ENCODE measurements around the gene HDDC2. TPM values are rescaled to one million over a fixed set of nuclear protein-coding genes. Genes with fewer than 3 reads are reported as not detected.
A peak's percentile ranks its signal among the peaks of the same experiment; 100 is the strongest.

The HDDC2 gene
- total RNA-seq, 1 experiment from 2014 or later = 96.8 TPM

DNA sequence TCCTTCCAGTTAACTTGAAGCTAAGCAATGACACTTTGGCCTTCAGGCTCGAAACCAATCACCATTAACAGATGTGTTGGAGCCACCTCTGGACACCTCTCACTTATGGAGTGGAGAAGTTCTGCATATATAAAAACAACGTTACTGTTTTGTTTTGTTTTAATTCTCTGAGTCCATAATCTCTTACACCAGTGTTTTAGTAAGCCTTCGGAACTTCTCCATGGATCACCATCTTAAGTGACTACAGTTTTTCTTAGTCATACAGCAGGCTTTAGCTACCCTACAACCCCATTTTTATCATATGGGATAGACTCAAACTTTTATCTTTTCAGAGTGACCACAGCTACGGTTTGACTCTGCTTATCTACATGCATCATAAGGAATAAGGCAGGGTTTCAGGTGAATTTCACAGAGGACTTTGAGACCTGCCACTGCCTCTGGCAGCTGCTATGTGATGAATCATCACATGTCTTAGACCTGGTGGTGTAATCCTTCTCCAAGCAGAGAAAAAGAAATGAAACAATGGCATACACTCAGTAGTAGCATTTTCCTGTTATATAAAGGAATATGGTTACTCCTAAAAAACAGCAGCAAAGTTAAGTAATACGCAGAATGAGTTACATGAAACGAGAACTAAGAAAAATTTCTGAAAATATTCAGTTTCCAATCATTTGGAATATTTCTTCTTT, 5.5 kb upstream of the HDDC2 start:
- no peaks in the 10 kb centered on the region for H3F3A ChIP-seq (ENCODE audit: low read length, unreplicated experiment)
- H3K9ac ChIP-seq (ENCODE audit: low read length) = no peak overlapping the region
- no peak overlapping the region for H3K27ac ChIP-seq (ENCODE audit: low read length)
- H3K4me1 ChIP-seq (ENCODE audit: insufficient read depth, low read length) = no peaks in the 10 kb centered on the region
- H4K20me1 ChIP-seq (ENCODE audit: low read length) = no peaks in the 10 kb centered on the region
- intact Hi-C loops (cut with micrococcal nuclease) = no loop called here
- no TSS peak for BruUV-seq (replicated peaks)
- ATAC-seq (0 out of 2 replicates have a peak, but pooled peaks have one; percentile 31), DNase-seq (peak; percentile 41)
- no peak overlapping the region for H3K4me2 ChIP-seq (ENCODE audit: low read length)
- no peaks in the 10 kb centered on the region for H3K9me2 ChIP-seq (replicated peaks; ENCODE audit: low read length)
- H3K27me3 ChIP-seq (ENCODE audit: low read length) = no peaks in the 10 kb centered on the region
- POLR2A ChIA-PET (ENCODE audit: unreplicated experiment) = no interaction called here
- no peaks in the 10 kb centered on the region for H3K9me3 ChIP-seq (ENCODE audit: low read length)
- no peaks in the 10 kb centered on the region for H3K79me2 ChIP-seq (ENCODE audit: low read length)
- TF ChIP-seq EZH2 (IDR thresholded peaks at IDR 0.05; ENCODE audit: low read length, unreplicated experiment) (no peak), EZH2phosphoT487 (IDR thresholded peaks at IDR 0.05; ENCODE audit: borderline replicate concordance, low read length) (no peak), CTCF (conservative IDR thresholded peaks at IDR 0.05; ENCODE audit: low read depth, low read length) (no peak)
- H2AFZ ChIP-seq (ENCODE audit: low read length) = no peak overlapping the region
- H3K4me3 ChIP-seq (ENCODE audit: low read length) = no peak overlapping the region
- CTCF ChIA-PET = no interaction called here
- no peaks in the 10 kb centered on the region for H3K36me3 ChIP-seq (ENCODE audit: low read depth, low read length)

DNA sequence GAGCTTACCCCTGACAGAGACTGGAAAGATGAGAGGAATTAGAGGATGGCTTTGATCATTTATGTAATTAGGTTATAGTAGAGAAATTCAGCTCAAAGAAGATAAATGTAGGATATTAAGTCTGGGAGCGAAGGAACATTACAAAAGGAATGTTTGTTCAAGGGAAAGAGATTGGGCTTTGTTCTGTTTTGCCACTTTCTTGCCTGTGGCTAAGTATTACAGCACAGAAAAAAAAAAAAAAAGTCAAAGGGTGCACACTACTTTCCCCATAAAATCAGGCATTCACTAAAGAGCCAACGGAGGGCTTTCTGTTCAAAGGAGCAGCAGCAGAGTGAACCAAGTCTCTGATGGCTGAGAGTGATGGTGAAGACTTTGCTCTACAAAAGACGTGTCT, 5.0 kb upstream of the HDDC2 start:
- no peaks in the 10 kb centered on the region for H3K9me3 ChIP-seq (ENCODE audit: low read length)
- H4K20me1 ChIP-seq (ENCODE audit: low read length) = no peaks in the 10 kb centered on the region
- H3K27me3 ChIP-seq (ENCODE audit: low read length) = no peaks in the 10 kb centered on the region
- CTCF ChIA-PET = no interaction called here
- no peak overlapping the region for H3K4me2 ChIP-seq (ENCODE audit: low read length)
- no peak overlapping the region for H2AFZ ChIP-seq (ENCODE audit: low read length)
- ATAC-seq (no peak), DNase-seq (no peak)
- H3K9me2 ChIP-seq (replicated peaks; ENCODE audit: low read length) = no peaks in the 10 kb centered on the region
- POLR2A ChIA-PET (ENCODE audit: unreplicated experiment) = no interaction called here
- H3K4me1 ChIP-seq (ENCODE audit: insufficient read depth, low read length) = no peaks in the 10 kb centered on the region
- H3K9ac ChIP-seq (ENCODE audit: low read length) = no peak overlapping the region
- H3F3A ChIP-seq (ENCODE audit: low read length, unreplicated experiment) = no peaks in the 10 kb centered on the region
- intact Hi-C loops (cut with micrococcal nuclease) = no loop called here
- no peak overlapping the region for H3K4me3 ChIP-seq (ENCODE audit: low read length)
- H3K27ac ChIP-seq (ENCODE audit: low read length) = no peak overlapping the region
- no peaks in the 10 kb centered on the region for H3K79me2 ChIP-seq (ENCODE audit: low read length)
- no TSS peak for BruUV-seq (replicated peaks)
- no peaks in the 10 kb centered on the region for H3K36me3 ChIP-seq (ENCODE audit: low read depth, low read length)
- no peak for TF ChIP-seq CTCF (conservative IDR thresholded peaks at IDR 0.05; ENCODE audit: low read depth, low read length)
- TF ChIP-seq EZH2 (IDR thresholded peaks at IDR 0.05; ENCODE audit: low read length, unreplicated experiment) = no peak
- TF ChIP-seq EZH2phosphoT487 (IDR thresholded peaks at IDR 0.05; ENCODE audit: borderline replicate concordance, low read length) = no peak

DNA sequence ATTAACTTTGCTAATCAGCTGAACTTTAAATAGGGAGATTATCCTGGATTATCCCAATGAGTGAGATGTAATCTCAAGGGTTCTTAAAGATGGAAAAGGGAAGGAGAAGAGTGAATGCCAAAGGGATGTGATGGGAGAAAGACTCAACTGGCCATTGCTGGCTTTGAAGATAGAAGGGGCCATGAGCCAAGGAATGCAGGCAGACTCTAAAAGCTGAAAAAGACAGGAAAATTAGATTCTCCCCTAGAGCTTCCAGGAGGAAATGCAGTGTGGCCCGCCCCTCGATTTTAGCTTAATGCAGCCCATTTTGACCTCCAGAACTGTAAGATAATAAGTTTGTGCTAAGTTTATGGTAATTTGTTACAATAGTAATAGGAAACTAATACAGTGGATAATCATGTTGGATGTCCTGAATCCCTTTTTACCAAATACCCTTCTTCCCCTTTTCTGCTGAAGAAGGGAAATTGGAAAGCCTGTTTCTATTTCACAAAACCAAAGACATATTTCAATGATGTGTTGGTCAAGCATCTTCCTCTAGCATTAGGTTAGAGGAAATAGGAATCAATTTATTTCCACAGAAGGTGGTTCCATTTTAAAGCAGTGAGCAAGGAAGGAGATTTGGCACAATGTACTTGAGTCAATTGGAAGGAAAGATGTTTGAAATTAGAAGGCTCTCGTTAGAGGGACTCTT, 3.3 kb upstream of the HDDC2 start:
- Histone ChIP-seq H3K36me3 (ENCODE audit: low read depth, low read length) (no peaks in the 10 kb centered on the region), H3K4me1 (ENCODE audit: insufficient read depth, low read length) (peaks cover 3% of the 10 kb centered on the region), H3K27ac (ENCODE audit: low read length) (no peak overlapping the region), H2AFZ (ENCODE audit: low read length) (no peak overlapping the region), H3K79me2 (ENCODE audit: low read length) (peaks cover 11% of the 10 kb centered on the region), H3K4me3 (ENCODE audit: low read length) (no peak overlapping the region), H3K4me2 (ENCODE audit: low read length) (no peak overlapping the region), H3K9me3 (ENCODE audit: low read length) (no peaks in the 10 kb centered on the region), H4K20me1 (ENCODE audit: low read length) (no peaks in the 10 kb centered on the region), H3K9ac (ENCODE audit: low read length) (no peak overlapping the region), H3K9me2 (replicated peaks; ENCODE audit: low read length) (no peaks in the 10 kb centered on the region), H3F3A (ENCODE audit: low read length, unreplicated experiment) (no peaks in the 10 kb centered on the region), H3K27me3 (ENCODE audit: low read length) (no peaks in the 10 kb centered on the region)
- BruUV-seq (replicated peaks) = no TSS peak
- DNase-seq = no peak
- intact Hi-C loops (cut with micrococcal nuclease) = loop anchor here (5.0 kb wide), 1 partner anchor 103 kb away; no protein-coding TSS in a partner anchor
- ChIA-PET CTCF (no interaction called here), POLR2A (ENCODE audit: unreplicated experiment) (no interaction called here)
- no peak for ATAC-seq
- TF ChIP-seq EZH2 (IDR thresholded peaks at IDR 0.05; ENCODE audit: low read length, unreplicated experiment) (no peak), EZH2phosphoT487 (IDR thresholded peaks at IDR 0.05; ENCODE audit: borderline replicate concordance, low read length) (no peak), CTCF (conservative IDR thresholded peaks at IDR 0.05; ENCODE audit: low read depth, low read length) (no peak)
